GM21619 (cell line): ENCODE measurements around the gene ITGA5.
A peak's percentile ranks its signal among the peaks of the same experiment; 100 is the strongest.

ENCODE experiments used
- ATAC-seq: cut with Tn5 transposase; IDR thresholded peaks from one replicate; pipeline ENCODE4 v1.9.1; 2021; ENCODE audit not compliant: unreplicated experiment

Gene ITGA5

GRCh38 chr12:54412786-54413185, 6.3 kb downstream of the ITGA5 start:
- ATAC-seq: no peak

GRCh38 chr12:54412348-54412747, 6.7 kb downstream of the ITGA5 start:
- ATAC-seq: no peak

- ATAC-seq: no peak
These were observed 7.5 kb downstream of the ITGA5 start for GRCh38 chr12:54411391-54412241.

- ATAC-seq: no peak
These were observed 9.8 kb downstream of the ITGA5 start for GRCh38 chr12:54409267-54409666.

GRCh38 chr12:54407183-54407905, 11.7 kb downstream of the ITGA5 start:
- no peak for ATAC-seq

GRCh38 chr12:54405573-54405972, 13.5 kb downstream of the ITGA5 start:
- ATAC-seq: no peak

- ATAC-seq: no peak
These were observed 14.0 kb downstream of the ITGA5 start for GRCh38 chr12:54405106-54405505.

GRCh38 chr12:54404061-54405004, 14.7 kb downstream of the ITGA5 start:
- no peak for ATAC-seq

- ATAC-seq: no peak
These were observed 17.9 kb downstream of the ITGA5 start for GRCh38 chr12:54401119-54401518.

GRCh38 chr12:54398995-54399793, 19.9 kb downstream of the ITGA5 start:
- ATAC-seq: peak; percentile 86

- no peak for ATAC-seq
These were observed 20.8 kb downstream of the ITGA5 start for GRCh38 chr12:54398218-54398617.

- ATAC-seq: no peak
These were observed 21.9 kb downstream of the ITGA5 start for GRCh38 chr12:54397157-54397556.

- ATAC-seq: no peak
These were observed 23.5 kb downstream of the ITGA5 start for GRCh38 chr12:54395545-54395944.

- ATAC-seq: no peak
These were observed 24.1 kb downstream of the ITGA5 start for GRCh38 chr12:54394986-54395385.

GRCh38 chr12:54394281-54394719, 24.8 kb downstream of the ITGA5 start:
- ATAC-seq: no peak

- ATAC-seq: no peak
These were observed 25.3 kb downstream of the ITGA5 start for GRCh38 chr12:54393743-54394142.

GRCh38 chr12:54393207-54393609, 25.9 kb downstream of the ITGA5 start:
- ATAC-seq: no peak

- no peak for ATAC-seq
These were observed 26.4 kb downstream of the ITGA5 start for GRCh38 chr12:54392485-54393206.

- no peak for ATAC-seq
These were observed 28.2 kb downstream of the ITGA5 start for GRCh38 chr12:54390668-54391551.
